ENCODE measurements around the gene DGKE. TPM values are rescaled to one million over a fixed set of nuclear protein-coding genes. Genes with fewer than 3 reads are reported as not detected.
A peak's percentile ranks its signal among the peaks of the same experiment; 100 is the strongest.

DGKE gene
- total RNA-seq, 2 experiments from 2014 or later = 20.0 to 22.3 TPM

- CTCF ChIA-PET = interaction anchor here (0.9 to 2.5 kb wide), 2 partner anchors 13 to 52 kb away, joined by 4 to 8 read pairs; no protein-coding TSS in a partner anchor
- ATAC-seq (ENCODE audit: poor library complexity) (no peak), DNase-seq (peak in 2 of 14 experiments; percentile 17 to 22)
- peaks cover 17% of the 10 kb centered on the region for H3K36me3 ChIP-seq (ENCODE audit: insufficient read depth, low read length)
- peaks cover 53% of the 10 kb centered on the region for H3K4me1 Mint-ChIP-seq (ENCODE audit: low read depth)
- no peaks in the 10 kb centered on the region for H3K9me3 ChIP-seq (ENCODE audit: control insufficient read depth in 1 of 2, insufficient read depth in 1 of 2, low read length in 2 of 2)
- H3K4me3 Mint-ChIP-seq = peak overlapping the region; percentile 89
- H3K9me3 Mint-ChIP-seq = no peaks in the 10 kb centered on the region
- H3K4me3 ChIP-seq (ENCODE audit: low read length) = peak overlapping the region; percentile 96
- H3K27ac ChIP-seq (ENCODE audit: low read depth in 1 of 2, low read length in 2 of 2) = peak overlapping the region in 1 of 2 donors; percentile 44
- no peak for TF ChIP-seq CTCF (IDR thresholded peaks at IDR 0.05)
- POLR2A ChIA-PET = interaction anchor here (1.0 to 3.6 kb wide), 7 partner anchors 8 to 253 kb away, joined by 3 to 42 read pairs (median 12); partner anchors contain the start of genes AKAP1, NOG and TRIM25
- H3K27ac Mint-ChIP-seq = peak overlapping the region; percentile 95
- H3K27me3 ChIP-seq (ENCODE audit: control insufficient read depth in 1 of 2, insufficient read depth in 2 of 2, low read length in 2 of 2) = no peaks in the 10 kb centered on the region
- peaks cover 41% of the 10 kb centered on the region for H3K4me1 ChIP-seq (ENCODE audit: insufficient read depth, low read length)
- H3K36me3 Mint-ChIP-seq (ENCODE audit: low read depth) = peaks cover 51% of the 10 kb centered on the region
- H3K27me3 Mint-ChIP-seq = no peaks in the 10 kb centered on the region
- intact Hi-C loops (cut with DNase I, micrococcal nuclease) = loop anchor here (2.0 to 10.0 kb wide), 5 partner anchors 14 to 1685 kb away; partner anchors contain the start of genes MTMR4 (in 1 of the 2) and SRSF1 (in 1 of the 2)
These were observed 1.5 kb upstream of the DGKE start for GRCh38 chr17:56832446-56832845.

GRCh38 chr17:56833057-56833808 is 718 bp upstream of the DGKE start:
- Mint-ChIP-seq H3K27me3 (no peaks in the 10 kb centered on the region), H3K9me3 (no peaks in the 10 kb centered on the region), H3K4me3 (peak overlapping the region; percentile 99), H3K4me1 (ENCODE audit: low read depth) (peaks cover 61% of the 10 kb centered on the region), H3K27ac (peak overlapping the region; percentile 95), H3K36me3 (ENCODE audit: low read depth) (peaks cover 56% of the 10 kb centered on the region)
- intact Hi-C loops (cut with DNase I, micrococcal nuclease) = loop anchor here (1.0 to 10.0 kb wide), 7 partner anchors 14 to 1684 kb away; partner anchors contain the start of genes AKAP1 (in 1 of the 2), MTMR4 (in 1 of the 2) and SRSF1 (in 1 of the 2)
- Histone ChIP-seq H3K9me3 (ENCODE audit: control insufficient read depth in 1 of 2, insufficient read depth in 1 of 2, low read length in 2 of 2) (no peaks in the 10 kb centered on the region), H3K4me3 (ENCODE audit: low read length) (peak overlapping the region; percentile 96), H3K27me3 (ENCODE audit: control insufficient read depth in 1 of 2, insufficient read depth in 2 of 2, low read length in 2 of 2) (no peaks in the 10 kb centered on the region), H3K36me3 (ENCODE audit: insufficient read depth, low read length) (peaks cover 14% of the 10 kb centered on the region), H3K27ac (ENCODE audit: low read depth in 1 of 2, low read length in 2 of 2) (peak overlapping the region; percentile 44 to 65), H3K4me1 (ENCODE audit: insufficient read depth, low read length) (peaks cover 41% of the 10 kb centered on the region)
- ATAC-seq (ENCODE audit: poor library complexity) (peak; percentile 60), DNase-seq (peak; percentile 45 to 93 (median 62))
- POLR2A ChIA-PET = interaction anchor here (0.6 to 3.6 kb wide), 14 partner anchors 9 to 1174 kb away, joined by 3 to 42 read pairs (median 5); partner anchors contain the start of genes AKAP1, COIL, NOG and SRSF1
- no peak for TF ChIP-seq CTCF (IDR thresholded peaks at IDR 0.05)
- CTCF ChIA-PET = interaction anchor here (0.9 to 2.5 kb wide), 2 partner anchors 14 to 53 kb away, joined by 4 to 8 read pairs; no protein-coding TSS in a partner anchor

- POLR2A ChIA-PET = interaction anchor here (0.6 to 3.6 kb wide), 12 partner anchors 10 to 1520 kb away, joined by 3 to 42 read pairs (median 6); partner anchors contain the start of genes AKAP1, COIL, NOG and SCPEP1
- CTCF ChIA-PET = interaction anchor here (0.8 to 2.1 kb wide), 5 partner anchors 10 to 232 kb away, joined by 3 to 9 read pairs (median 7); partner anchors contain the start of gene TRIM25
These were observed 671 bp downstream of the DGKE start for GRCh38 chr17:56834380-56835263.

More at GRCh38 chr17:56834380-56835263, 671 bp downstream of the DGKE start:
- peaks cover 12% of the 10 kb centered on the region for H3K36me3 ChIP-seq (ENCODE audit: insufficient read depth, low read length)
- no peak for TF ChIP-seq CTCF (IDR thresholded peaks at IDR 0.05)
- H3K4me3 ChIP-seq (ENCODE audit: low read length) = peak overlapping the region; percentile 96
- H3K4me1 Mint-ChIP-seq (ENCODE audit: low read depth) = peaks cover 72% of the 10 kb centered on the region
- H3K36me3 Mint-ChIP-seq (ENCODE audit: low read depth) = peaks cover 62% of the 10 kb centered on the region
- no peaks in the 10 kb centered on the region for H3K27me3 ChIP-seq (ENCODE audit: control insufficient read depth in 1 of 2, insufficient read depth in 2 of 2, low read length in 2 of 2)
- peak overlapping the region; percentile 88 for H3K27ac Mint-ChIP-seq
- peaks cover 41% of the 10 kb centered on the region for H3K4me1 ChIP-seq (ENCODE audit: insufficient read depth, low read length)
- H3K4me3 Mint-ChIP-seq = peak overlapping the region; percentile 99
- no peaks in the 10 kb centered on the region for H3K27me3 Mint-ChIP-seq
- peak; percentile 49 to 89 (median 66) for DNase-seq
- peak overlapping the region; percentile 58 to 83 for H3K27ac ChIP-seq (ENCODE audit: low read depth in 1 of 2, low read length in 2 of 2)
- peak; percentile 16 for ATAC-seq (ENCODE audit: poor library complexity)
- no peaks in the 10 kb centered on the region for H3K9me3 ChIP-seq (ENCODE audit: control insufficient read depth in 1 of 2, insufficient read depth in 1 of 2, low read length in 2 of 2)
- H3K9me3 Mint-ChIP-seq = no peaks in the 10 kb centered on the region
- intact Hi-C loops (cut with DNase I, micrococcal nuclease) = loop anchor here (2.0 to 10.0 kb wide), 5 partner anchors 144 to 1683 kb away; partner anchors contain the start of genes MTMR4 (in 1 of the 2), SCPEP1 (in 1 of the 2) and SRSF1 (in 1 of the 2)
